Adipocyte (in vitro differentiated cells): Measurements from ENCODE around the gene CALR3.
"Not testable (repeated sequence)": the region's sequence is repeated elsewhere in the genome, so short reads cannot be mapped to it uniquely, and the experiment has no call there.

ENCODE experiments used
- DNase-seq: peaks from one replicate; pipeline ENCODE4 v3.0.0-alpha.2; 2015; ENCODE audit warnings: low read depth
- H3K27me3 ChIP-seq: replicated peaks from 2 replicates; pipeline ENCODE4 v1.7.0; 2013; ENCODE audit warnings: mild to moderate bottlenecking, low read length, moderate library complexity; ENCODE audit not compliant: control insufficient read depth, insufficient read depth
- H3K36me3 ChIP-seq: 2 replicates; pipeline ENCODE4 v1.7.0; 2013; ENCODE audit warnings: low read length, mild to moderate bottlenecking, moderate library complexity; ENCODE audit not compliant: control insufficient read depth, insufficient read depth, severe bottlenecking
- H3K4me1 ChIP-seq: 2 replicates; pipeline ENCODE4 v1.7.0; 2013; ENCODE audit warnings: mild to moderate bottlenecking, low read length, moderate library complexity; ENCODE audit not compliant: control insufficient read depth, insufficient read depth
- H3K4me3 ChIP-seq: 2 replicates; pipeline ENCODE4 v1.7.0; 2013; ENCODE audit warnings: mild to moderate bottlenecking, low read length, moderate library complexity
- H3K9ac ChIP-seq: 2 replicates; pipeline ENCODE4 v1.7.0; 2013; ENCODE audit warnings: mild to moderate bottlenecking, low read length, moderate library complexity
- H3K9me3 ChIP-seq: 2 replicates; pipeline ENCODE4 v1.7.0; 2013; ENCODE audit warnings: mild to moderate bottlenecking, low read length, moderate library complexity; ENCODE audit not compliant: control insufficient read depth

The CALR3 gene

GRCh38 chr19:16521715-16522289, 25.8 kb upstream of the CALR3 start:
- Histone ChIP-seq H3K4me1 (no peaks in the 10 kb centered on the region), H3K9ac (no peak overlapping the region), H3K9me3 (no peaks in the 10 kb centered on the region), H3K27me3 (no peaks in the 10 kb centered on the region), H3K4me3 (no peak overlapping the region), H3K36me3 (peaks cover 94% of the 10 kb centered on the region)
- no peak for DNase-seq

GRCh38 chr19:16520986-16521624, 25.1 kb upstream of the CALR3 start:
- Histone ChIP-seq H3K9ac (no peak overlapping the region), H3K27me3 (no peaks in the 10 kb centered on the region), H3K9me3 (no peaks in the 10 kb centered on the region), H3K36me3 (peaks cover 91% of the 10 kb centered on the region), H3K4me1 (no peaks in the 10 kb centered on the region), H3K4me3 (no peak overlapping the region)
- no peak for DNase-seq

GRCh38 chr19:16520074-16520973, 24.4 kb upstream of the CALR3 start:
- Histone ChIP-seq H3K4me1 (no peaks in the 10 kb centered on the region), H3K36me3 (peaks cover 83% of the 10 kb centered on the region), H3K9me3 (no peaks in the 10 kb centered on the region), H3K9ac (no peak overlapping the region), H3K4me3 (no peak overlapping the region), H3K27me3 (no peaks in the 10 kb centered on the region)
- DNase-seq, result no peak

- H3K36me3 ChIP-seq, result peaks cover 77% of the 10 kb centered on the region
- H3K9ac ChIP-seq, result no peak overlapping the region
- no peaks in the 10 kb centered on the region for H3K9me3 ChIP-seq
- DNase-seq, result no peak
- no peak overlapping the region for H3K4me3 ChIP-seq
- no peaks in the 10 kb centered on the region for H3K4me1 ChIP-seq
- no peaks in the 10 kb centered on the region for H3K27me3 ChIP-seq
Observed at GRCh38 chr19:16519230-16519687, 23.3 kb upstream of the CALR3 start.

- H3K36me3 ChIP-seq, result peaks cover 72% of the 10 kb centered on the region
- no peaks in the 10 kb centered on the region for H3K4me1 ChIP-seq
- H3K4me3 ChIP-seq, result no peak overlapping the region
- H3K9me3 ChIP-seq, result no peaks in the 10 kb centered on the region
- no peaks in the 10 kb centered on the region for H3K27me3 ChIP-seq
- no peak overlapping the region for H3K9ac ChIP-seq
- no peak for DNase-seq
Observed at GRCh38 chr19:16518483-16519229, 22.7 kb upstream of the CALR3 start.

GRCh38 chr19:16518061-16518460, 22.1 kb upstream of the CALR3 start:
- Histone ChIP-seq H3K9ac (no peak overlapping the region), H3K9me3 (no peaks in the 10 kb centered on the region), H3K4me1 (no peaks in the 10 kb centered on the region), H3K36me3 (peaks cover 70% of the 10 kb centered on the region), H3K4me3 (no peak overlapping the region), H3K27me3 (no peaks in the 10 kb centered on the region)
- no peak for DNase-seq

GRCh38 chr19:16516923-16517610, 21.1 kb upstream of the CALR3 start:
- Histone ChIP-seq H3K27me3 (no peaks in the 10 kb centered on the region), H3K36me3 (peaks cover 68% of the 10 kb centered on the region), H3K9ac (no peak overlapping the region), H3K4me1 (no peaks in the 10 kb centered on the region), H3K4me3 (no peak overlapping the region), H3K9me3 (no peaks in the 10 kb centered on the region)
- no peak for DNase-seq

- Histone ChIP-seq H3K36me3 (peaks cover 63% of the 10 kb centered on the region), H3K27me3 (no peaks in the 10 kb centered on the region), H3K4me3 (no peak overlapping the region), H3K9me3 (no peaks in the 10 kb centered on the region), H3K4me1 (no peaks in the 10 kb centered on the region), H3K9ac (no peak overlapping the region)
- no peak for DNase-seq
Observed at GRCh38 chr19:16516381-16516780, 20.4 kb upstream of the CALR3 start.

- Histone ChIP-seq H3K4me3 (no peak overlapping the region), H3K9me3 (no peaks in the 10 kb centered on the region), H3K27me3 (no peaks in the 10 kb centered on the region), H3K36me3 (peaks cover 44% of the 10 kb centered on the region), H3K9ac (no peak overlapping the region), H3K4me1 (peaks cover 9% of the 10 kb centered on the region)
- no peak for DNase-seq
Observed at GRCh38 chr19:16514383-16515019, 18.5 kb upstream of the CALR3 start.

GRCh38 chr19:16512611-16513010, 16.6 kb upstream of the CALR3 start:
- not testable (repeated sequence) for H3K9me3 ChIP-seq, H3K9ac ChIP-seq, DNase-seq, H3K27me3 ChIP-seq, H3K4me3 ChIP-seq
- H3K36me3 ChIP-seq, result peaks cover 25% of the 10 kb centered on the region
- H3K4me1 ChIP-seq, result peaks cover 14% of the 10 kb centered on the region
